HG03558 (cell line): ENCODE data around the gene MTURN.
A peak's percentile ranks its signal among the peaks of the same experiment; 100 is the strongest.

ENCODE experiments used
- ATAC-seq: cut with Tn5 transposase; IDR thresholded peaks from one replicate; pipeline ENCODE4 v1.9.1; 2021; ENCODE audit warnings: moderate number of reproducible peaks; ENCODE audit not compliant: unreplicated experiment; ENCODE audit errors: extremely low read depth

The MTURN gene

GRCh38 chr7:30200591-30200990 lies 65.8 kb downstream of the MTURN start:
- no peak for ATAC-seq

DNA sequence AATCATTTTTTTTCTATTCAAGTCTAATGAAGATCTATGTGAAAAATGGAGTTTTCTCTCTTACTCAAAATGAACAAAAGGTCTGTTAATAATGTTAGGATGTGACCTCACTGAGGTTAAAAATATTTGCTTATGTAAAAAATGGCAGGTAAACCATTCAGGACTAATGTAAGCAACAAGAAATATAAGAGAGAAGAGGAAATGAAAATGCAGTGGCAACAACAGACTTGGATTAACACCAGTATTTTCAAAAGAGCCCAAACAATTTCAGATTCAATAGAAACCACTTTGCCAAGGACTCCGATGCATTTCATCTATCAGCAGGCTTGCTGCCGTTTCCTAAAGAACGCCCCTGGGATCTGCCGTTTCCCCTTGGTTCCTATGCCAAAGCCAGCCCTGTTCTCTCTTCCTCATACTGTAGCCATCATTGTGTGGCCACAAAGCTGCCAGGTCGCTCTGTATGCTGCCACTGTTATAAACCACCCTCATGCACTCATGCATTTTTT lies 66.4 kb downstream of the MTURN start:
- ATAC-seq: peak; percentile 57

GRCh38 chr7:30201921-30202320 lies 67.1 kb downstream of the MTURN start:
- no peak for ATAC-seq

DNA sequence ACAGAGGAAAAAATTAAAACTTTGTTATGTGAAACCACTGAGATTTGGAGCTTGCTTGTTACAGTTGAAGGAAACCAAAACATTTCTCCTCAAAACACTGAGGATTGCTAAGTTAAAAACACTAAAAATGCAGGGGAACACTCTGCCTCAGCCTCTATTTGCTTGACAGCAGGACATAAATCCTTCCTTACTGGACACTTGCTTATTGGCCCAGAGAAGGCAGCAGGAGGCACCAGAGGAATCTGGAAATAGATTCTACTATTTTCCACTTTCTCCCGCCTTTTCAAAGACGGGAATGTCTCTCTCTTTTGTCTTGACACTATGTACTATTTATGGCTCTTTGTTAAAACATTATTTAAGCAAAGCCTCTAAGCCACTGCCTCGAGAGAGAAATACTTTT lies 67.9 kb downstream of the MTURN start:
- no peak for ATAC-seq

GRCh38 chr7:30206491-30206890 lies 71.7 kb downstream of the MTURN start:
- ATAC-seq: no peak

- no peak for ATAC-seq
Observed at GRCh38 chr7:30206942-30207341, 72.2 kb downstream of the MTURN start.

GRCh38 chr7:30207376-30207775 lies 72.6 kb downstream of the MTURN start:
- ATAC-seq: no peak

- no peak for ATAC-seq
Observed at GRCh38 chr7:30209951-30210350, 75.2 kb downstream of the MTURN start.
